Ovary (tissue), 3 donors: ENCODE data around the gene PEX12.

ENCODE experiments used
- EP300 ChIP-seq: sonication (generic); formaldehyde crosslinking; IDR thresholded peaks from one replicate; pipeline ENCODE4 v1.6.1; 2017; ENCODE audit warnings: antibody characterized with exemption
- POLR2A ChIP-seq: fragments of 450-650 bp; IDR thresholded peaks from one replicate; pipeline ENCODE4 v1.6.1; 2017; ENCODE audit warnings: antibody characterized with exemption, mild to moderate bottlenecking, moderate library complexity
- TF ChIP-seq, protein P1 (sequence below), 3 donors: fragments of 450-650 bp in 2 of 3; fragments of 200-600 bp in 1 of 3; IDR thresholded peaks; one replicate each; pipeline versions ENCODE4 v1.5.1 to v1.8.0; 2016 to 2022; ENCODE audit warnings: antibody characterized with exemption in 3 of 3, mild to moderate bottlenecking in 1 of 3
- donor health status: DM: no; HTN: no; CAD: no.

DNA sequence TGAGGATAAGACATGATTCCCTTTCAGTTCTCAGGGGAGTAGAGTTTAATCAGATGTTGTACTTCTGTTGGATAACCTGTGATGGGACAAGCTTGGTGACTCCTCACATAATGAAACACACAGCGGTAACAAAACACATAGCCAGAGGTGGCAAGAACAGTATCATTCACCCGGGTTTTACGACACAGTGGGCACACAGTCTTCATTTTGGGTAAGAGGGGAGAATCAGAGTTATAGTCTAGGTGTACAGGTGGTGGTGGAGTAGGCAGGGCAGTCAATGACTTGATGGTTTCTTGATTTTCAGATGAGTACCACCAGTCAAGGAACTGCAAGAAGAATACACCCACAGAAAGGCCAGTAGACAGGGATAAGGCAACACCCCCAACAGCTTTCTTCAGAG lies 2.6 kb downstream of the PEX12 start:
- TF ChIP-seq POLR2A (no peak), EP300 (no peak)
- TF ChIP-seq, protein P1, sequence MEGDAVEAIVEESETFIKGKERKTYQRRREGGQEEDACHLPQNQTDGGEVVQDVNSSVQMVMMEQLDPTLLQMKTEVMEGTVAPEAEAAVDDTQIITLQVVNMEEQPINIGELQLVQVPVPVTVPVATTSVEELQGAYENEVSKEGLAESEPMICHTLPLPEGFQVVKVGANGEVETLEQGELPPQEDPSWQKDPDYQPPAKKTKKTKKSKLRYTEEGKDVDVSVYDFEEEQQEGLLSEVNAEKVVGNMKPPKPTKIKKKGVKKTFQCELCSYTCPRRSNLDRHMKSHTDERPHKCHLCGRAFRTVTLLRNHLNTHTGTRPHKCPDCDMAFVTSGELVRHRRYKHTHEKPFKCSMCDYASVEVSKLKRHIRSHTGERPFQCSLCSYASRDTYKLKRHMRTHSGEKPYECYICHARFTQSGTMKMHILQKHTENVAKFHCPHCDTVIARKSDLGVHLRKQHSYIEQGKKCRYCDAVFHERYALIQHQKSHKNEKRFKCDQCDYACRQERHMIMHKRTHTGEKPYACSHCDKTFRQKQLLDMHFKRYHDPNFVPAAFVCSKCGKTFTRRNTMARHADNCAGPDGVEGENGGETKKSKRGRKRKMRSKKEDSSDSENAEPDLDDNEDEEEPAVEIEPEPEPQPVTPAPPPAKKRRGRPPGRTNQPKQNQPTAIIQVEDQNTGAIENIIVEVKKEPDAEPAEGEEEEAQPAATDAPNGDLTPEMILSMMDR (IDR thresholded peaks at IDR 0.05) = no peak
